B cell (primary cell): ENCODE results near the gene PPFIA4. TPM values are rescaled to one million over a fixed set of nuclear protein-coding genes. Genes with fewer than 3 reads are reported as not detected.

ENCODE experiments used
- ATAC-seq: fragments of 200-7000 bp; cut with Tn5 transposase; one replicate; pipeline ENCODE4 v1.10.0; 2021; ENCODE audit warnings: low read depth, mild to moderate bottlenecking, moderate number of reproducible peaks, moderate library complexity
- CTCF ChIA-PET: fragments of 350-600 bp; sonication (Branson Sonifier 250); formaldehyde crosslinking; loops from one replicate; lab custom pipeline; 2021; ENCODE audit warnings: antibody characterized with exemption, inconsistent platforms; lab: Charles Lee
- POLR2A ChIA-PET: fragments of 350-600 bp; sonication (Branson Sonifier 250); formaldehyde crosslinking; loops from one replicate; lab custom pipeline; 2021; ENCODE audit warnings: antibody characterized with exemption; lab: Charles Lee
- DNase-seq: peaks from one replicate; pipeline ENCODE4 v3.0.0; 2013
- H2AFZ ChIP-seq: 2 replicates; pipeline ENCODE4 v1.6.1; 2012; ENCODE audit warnings: mild to moderate bottlenecking, low read depth, low read length; ENCODE audit not compliant: insufficient read depth, poor library complexity, severe bottlenecking
- H3K27ac ChIP-seq, 2 donors: 1 replicate in 1 of 2; 2 replicates in 1 of 2; pipeline ENCODE4 v1.5.1; 2012 to 2013; ENCODE audit warnings: low read length in 2 of 2, mild to moderate bottlenecking in 2 of 2, moderate library complexity in 1 of 2
- H3K27me3 ChIP-seq, 4 experiments: fragments of 200-600 bp in 1 of 4; sonication (generic) in 1 of 4; replicated peaks in 1 of 4; 1 replicate in 2 of 4; 2 replicates in 2 of 4; pipeline versions ENCODE4 v1.6.1 to v1.7.0; 2013 to 2016; ENCODE audit warnings: low read length in 3 of 4, mild to moderate bottlenecking in 2 of 4, mixed read lengths in 1 of 4, moderate library complexity in 1 of 4; ENCODE audit not compliant: insufficient read depth in 4 of 4, control insufficient read depth in 3 of 4; ENCODE audit errors: control extremely low read depth in 1 of 4
- H3K36me3 ChIP-seq, 2 experiments: replicated peaks in 1 of 2; 1 replicate in 1 of 2; 2 replicates in 1 of 2; pipeline versions ENCODE4 v1.6.1 to v1.7.1; 2013; ENCODE audit warnings: low read length in 1 of 2; ENCODE audit not compliant: insufficient read depth in 2 of 2, control insufficient read depth in 1 of 2; ENCODE audit errors: control extremely low read depth in 1 of 2, extremely low read depth in 1 of 2
- H3K4me1 ChIP-seq, 2 donors: fragments of 200-600 bp in 1 of 2; sonication (generic) in 1 of 2; 1 replicate in 1 of 2; 2 replicates in 1 of 2; pipeline versions ENCODE4 v1.5.1 to v1.6.1; 2013 to 2017; ENCODE audit warnings: low read length in 2 of 2; ENCODE audit not compliant: control insufficient read depth in 2 of 2, insufficient read depth in 2 of 2
- H3K4me2 ChIP-seq: replicated peaks from 2 replicates; pipeline ENCODE3; 2012; ENCODE audit warnings: mild to moderate bottlenecking, low read depth, low read length; ENCODE audit not compliant: poor library complexity, severe bottlenecking
- H3K4me3 ChIP-seq, 5 experiments: fragments of 200-600 bp in 1 of 5; sonication (generic) in 1 of 5; 1 replicate in 3 of 5; 2 replicates in 2 of 5; pipeline versions ENCODE4 v1.5.1 to v1.7.0; 2011 to 2016; ENCODE audit warnings: low read length in 4 of 5, mild to moderate bottlenecking in 4 of 5, low read depth in 2 of 5, control low read depth in 1 of 5, moderate library complexity in 1 of 5; ENCODE audit not compliant: insufficient read depth in 1 of 5; ENCODE audit errors: control extremely low read depth in 1 of 5, extremely low read depth in 1 of 5
- H3K79me2 ChIP-seq: fragments of 200-600 bp; sonication (generic); one replicate; pipeline ENCODE4 v1.6.0; 2016; ENCODE audit warnings: low read length; ENCODE audit not compliant: control insufficient read depth, insufficient read depth
- H3K9ac ChIP-seq: fragments of 200-600 bp; sonication (generic); 2 replicates; pipeline ENCODE4 v1.6.1; 2017; ENCODE audit warnings: mild to moderate bottlenecking, low read length, moderate library complexity
- H3K9me3 ChIP-seq, 3 donors: one replicate each; pipeline versions ENCODE4 v1.6.1 to v1.7.1; 2013; ENCODE audit warnings: low read length in 2 of 3; ENCODE audit not compliant: control insufficient read depth in 2 of 3, insufficient read depth in 1 of 3; ENCODE audit errors: control extremely low read depth in 1 of 3
- H4K20me1 ChIP-seq: 2 replicates; pipeline ENCODE4 v1.6.0; 2012; ENCODE audit warnings: mild to moderate bottlenecking, low read length; ENCODE audit not compliant: insufficient read depth, control insufficient read depth, poor library complexity, severe bottlenecking
- H3K27ac Mint-ChIP-seq: one replicate; pipeline ENCODE4 v1.8.0; 2021; ENCODE audit warnings: mixed read lengths
- H3K27me3 Mint-ChIP-seq: one replicate; pipeline ENCODE4 v1.8.0; 2021; ENCODE audit warnings: mixed read lengths
- H3K4me1 Mint-ChIP-seq: one replicate; pipeline ENCODE4 v1.8.0; 2021; ENCODE audit warnings: mixed read lengths
- H3K4me3 Mint-ChIP-seq: one replicate; pipeline ENCODE4 v1.8.0; 2021; ENCODE audit warnings: mixed read lengths
- H3K9me3 Mint-ChIP-seq: one replicate; pipeline ENCODE4 v1.8.0; 2022; ENCODE audit warnings: mixed read lengths; ENCODE audit not compliant: insufficient read depth
- EZH2 ChIP-seq: IDR thresholded peaks from 2 replicates; pipeline ENCODE4 v1.6.1; 2012; ENCODE audit warnings: borderline replicate concordance, low read depth, mild to moderate bottlenecking, moderate library complexity, low read length; ENCODE audit not compliant: insufficient read depth, poor library complexity, severe bottlenecking
- WGBS: methylation state at CpG from one replicate; pipeline ENCODE4 v1.1.5; 2013; ENCODE audit warnings: missing lambda C conversion rate; ENCODE audit not compliant: insufficient coverage; 5-methylcytosine and 5-hydroxymethylcytosine counted together
- intact Hi-C: fragments of 100-400 bp; cut with micrococcal nuclease; formaldehyde crosslinking; loops from one replicate; pipeline ENCODE4 v1.10.0; 2022
- polyA plus RNA-seq: library from polyadenylated mRNA; depleted of rRNA; stranded (reverse); fragments of >200 nt; gene quantifications from 2 replicates; pipeline ENCODE4 v1.2.3, GENCODE V29; 2012
- total RNA-seq, 2 donors: library from RNA; stranded (reverse); fragments of 120-200 nt in 1 of 2; gene quantifications; 1 replicate in 1 of 2; 2 replicates in 1 of 2; pipeline versions ENCODE4 v1.2.3 to v1.2.4, GENCODE V29; 2013 to 2022
- TF ChIP-seq, protein P1 (sequence below): fragments of 200-600 bp; IDR thresholded peaks from one replicate; pipeline ENCODE4 v1.8.0; 2022; ENCODE audit warnings: antibody characterized with exemption, mild to moderate bottlenecking

Gene PPFIA4
- total and polyA plus RNA-seq, 2 donors (not counting 1 experiment from before 2014, with no cell fraction given), result 0.09 to 0.62 TPM

DNA sequence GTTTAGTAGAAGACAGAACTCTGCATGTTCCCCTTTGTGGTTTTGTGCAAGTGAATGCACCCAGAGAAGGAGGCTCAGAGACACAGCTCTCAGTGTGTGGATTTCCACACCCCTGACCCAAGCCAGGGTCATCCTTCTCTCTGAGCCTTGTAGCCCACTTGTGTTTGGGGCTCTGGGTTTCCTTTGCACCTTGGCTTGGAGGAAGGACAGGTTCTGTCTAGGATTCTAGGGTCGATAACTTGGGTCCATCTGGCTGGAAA, 32.3 kb downstream of the PPFIA4 start:
- H3K27me3 Mint-ChIP-seq, result peaks cover 24% of the 10 kb centered on the region
- no peak for ATAC-seq

GRCh38 chr1:203059485-203059884, 33.2 kb downstream of the PPFIA4 start:
- no peaks in the 10 kb centered on the region for H3K4me1 Mint-ChIP-seq
- DNase-seq (no peak), ATAC-seq (no peak)
- H3K27ac Mint-ChIP-seq, result no peak overlapping the region
- H3K9ac ChIP-seq, result no peak overlapping the region
- H3K79me2 ChIP-seq, result no peaks in the 10 kb centered on the region
- 63% methylated on average over 1 of the region's 2 CpGs for WGBS
- H3K4me3 ChIP-seq, result no peak overlapping the region
- no peaks in the 10 kb centered on the region for H3K9me3 ChIP-seq
- no peaks in the 10 kb centered on the region for H3K9me3 Mint-ChIP-seq
- H3K27me3 Mint-ChIP-seq, result peaks cover 26% of the 10 kb centered on the region
- H3K4me2 ChIP-seq, result no peak overlapping the region
- intact Hi-C loops, result no loop called here
- no peaks in the 10 kb centered on the region for H4K20me1 ChIP-seq
- no peaks in the 10 kb centered on the region for H3K36me3 ChIP-seq
- CTCF ChIA-PET, result no interaction called here
- TF ChIP-seq, protein P1, sequence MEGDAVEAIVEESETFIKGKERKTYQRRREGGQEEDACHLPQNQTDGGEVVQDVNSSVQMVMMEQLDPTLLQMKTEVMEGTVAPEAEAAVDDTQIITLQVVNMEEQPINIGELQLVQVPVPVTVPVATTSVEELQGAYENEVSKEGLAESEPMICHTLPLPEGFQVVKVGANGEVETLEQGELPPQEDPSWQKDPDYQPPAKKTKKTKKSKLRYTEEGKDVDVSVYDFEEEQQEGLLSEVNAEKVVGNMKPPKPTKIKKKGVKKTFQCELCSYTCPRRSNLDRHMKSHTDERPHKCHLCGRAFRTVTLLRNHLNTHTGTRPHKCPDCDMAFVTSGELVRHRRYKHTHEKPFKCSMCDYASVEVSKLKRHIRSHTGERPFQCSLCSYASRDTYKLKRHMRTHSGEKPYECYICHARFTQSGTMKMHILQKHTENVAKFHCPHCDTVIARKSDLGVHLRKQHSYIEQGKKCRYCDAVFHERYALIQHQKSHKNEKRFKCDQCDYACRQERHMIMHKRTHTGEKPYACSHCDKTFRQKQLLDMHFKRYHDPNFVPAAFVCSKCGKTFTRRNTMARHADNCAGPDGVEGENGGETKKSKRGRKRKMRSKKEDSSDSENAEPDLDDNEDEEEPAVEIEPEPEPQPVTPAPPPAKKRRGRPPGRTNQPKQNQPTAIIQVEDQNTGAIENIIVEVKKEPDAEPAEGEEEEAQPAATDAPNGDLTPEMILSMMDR, result no peak
- no peak for TF ChIP-seq EZH2
- POLR2A ChIA-PET, result no interaction called here
- no peaks in the 10 kb centered on the region for H3K4me1 ChIP-seq
- H3K27me3 ChIP-seq, result peaks cover 0 to 3% (median 0%) of the 10 kb centered on the region in 4 experiments
- H3K27ac ChIP-seq, result no peak overlapping the region
- no peak overlapping the region for H3K4me3 Mint-ChIP-seq
- H2AFZ ChIP-seq, result no peak overlapping the region

More for the DNA sequence above, 32.3 kb downstream of the PPFIA4 start:
- TF ChIP-seq, protein P1, result no peak
- no peak for TF ChIP-seq EZH2
- no peaks in the 10 kb centered on the region for H3K4me1 ChIP-seq
- intact Hi-C loops, result no loop called here
- H3K9ac ChIP-seq, result no peak overlapping the region
- no peak overlapping the region for H2AFZ ChIP-seq
- peaks cover 0 to 5% (median 0%) of the 10 kb centered on the region in 4 experiments for H3K27me3 ChIP-seq
- H3K4me2 ChIP-seq, result no peak overlapping the region
- H3K79me2 ChIP-seq, result no peaks in the 10 kb centered on the region
- no peak for DNase-seq
- no peak overlapping the region for H3K27ac ChIP-seq
- Mint-ChIP-seq H3K4me3 (no peak overlapping the region), H3K9me3 (no peaks in the 10 kb centered on the region), H3K4me1 (no peaks in the 10 kb centered on the region), H3K27ac (no peak overlapping the region)
- no peak overlapping the region for H3K4me3 ChIP-seq
- 78% methylated on average over 1 of the region's 1 CpG for WGBS
- H3K36me3 ChIP-seq, result no peaks in the 10 kb centered on the region
- POLR2A ChIA-PET, result no interaction called here
- no peaks in the 10 kb centered on the region for H4K20me1 ChIP-seq
- H3K9me3 ChIP-seq, result no peaks in the 10 kb centered on the region
- CTCF ChIA-PET, result interaction anchor here (2.1 kb wide), 1 partner anchor 19 kb away, joined by 5 read pairs; no protein-coding TSS in a partner anchor
